ENCODE measurements around the gene VSIR.

DNA sequence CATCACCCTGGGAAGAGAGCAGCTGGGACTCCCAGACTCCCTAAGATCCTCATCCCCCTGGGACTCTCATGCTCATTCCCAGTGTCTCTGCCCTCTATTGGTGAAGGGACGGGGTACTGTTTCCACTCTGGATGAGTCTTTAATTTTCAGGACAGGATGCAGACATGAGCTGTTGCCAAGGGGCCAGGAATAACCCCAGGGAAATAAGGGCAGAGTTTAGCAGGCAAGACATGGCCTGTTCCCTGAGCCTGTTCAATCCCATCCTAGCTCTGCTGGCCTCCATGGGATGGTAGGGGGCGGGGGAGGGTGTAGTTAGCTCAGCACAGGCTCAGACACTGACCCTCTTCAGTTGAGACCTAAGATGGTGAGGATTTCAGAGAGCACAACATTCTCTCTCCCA is 67.7 kb downstream of the VSIR start:
- TF ChIP-seq REST (IDR thresholded peaks at IDR 0.05; ENCODE audit: low read depth) (no peak), CTCF (IDR thresholded peaks at IDR 0.05 in 2 of 3, conservative IDR thresholded peaks at IDR 0.05 in 1 of 3; ENCODE audit: borderline replicate concordance in 1 of 3, insufficient read depth in 1 of 3, low read depth in 2 of 3, low read length in 2 of 3) (0 out of 6 replicates have a peak, but pooled peaks of 1 of the 3 experiments have one; percentile 6), POLR2AphosphoS5 (IDR thresholded peaks at IDR 0.05; ENCODE audit: low read depth, low read length) (no peak)

Measured in HCT116 (cell line).